OCI-LY3 (cell line): ENCODE results near the gene ELOVL7.

Source experiments
- CTCF ChIP-seq: fragments of 200-600, 300-600 bp; sonication (generic); IDR thresholded peaks from 2 replicates; pipeline ENCODE4 v1.5.1; 2014; ENCODE audit warnings: antibody characterized with exemption, low read length, low read depth
- EZH2phosphoT487 ChIP-seq: fragments of 200-600 bp; shearing (Covaris generic); IDR thresholded peaks from 2 replicates; pipeline ENCODE4 v1.6.1; 2018; ENCODE audit warnings: antibody characterized with exemption, mixed run types, low read depth

- no peak for TF ChIP-seq CTCF
- no peak for TF ChIP-seq EZH2phosphoT487
Observed at GRCh38 chr5:60763061-60763460, 81.0 kb downstream of the ELOVL7 start.
